Hepatocyte (in vitro differentiated cells): ENCODE data around the gene MAN2A1. TPM values are rescaled to one million over a fixed set of nuclear protein-coding genes. Genes with fewer than 3 reads are reported as not detected.

Experiments
- DNase-seq: peaks from one replicate; pipeline ENCODE4 v3.0.0-alpha.2; 2016; ENCODE audit warnings: low spot score
- H2AFZ ChIP-seq: fragments of 200-600 bp; sonication (generic); 2 replicates; pipeline ENCODE4 v1.6.0; 2016; ENCODE audit warnings: antibody characterized with exemption, mild to moderate bottlenecking
- H3K27ac ChIP-seq: fragments of 200-600 bp; sonication (generic); 2 replicates; pipeline ENCODE4 v1.5.1; 2016; ENCODE audit warnings: mild to moderate bottlenecking
- H3K27me3 ChIP-seq: fragments of 200-600 bp; sonication (generic); 2 replicates; pipeline ENCODE4 v1.6.1; 2016
- H3K36me3 ChIP-seq: fragments of 200-600 bp; sonication (generic); replicated peaks from 2 replicates; pipeline ENCODE4 v1.5.1; 2016; ENCODE audit warnings: low read depth; ENCODE audit not compliant: insufficient read depth
- H3K4me1 ChIP-seq: fragments of 200-600 bp; sonication (generic); 2 replicates; pipeline ENCODE4 v1.5.1; 2016; ENCODE audit warnings: mild to moderate bottlenecking, moderate library complexity; ENCODE audit not compliant: insufficient read depth
- H3K4me2 ChIP-seq: fragments of 200-600 bp; sonication (generic); 2 replicates; pipeline ENCODE4 v1.6.0; 2016
- H3K4me3 ChIP-seq: fragments of 200-600 bp; sonication (generic); 2 replicates; pipeline ENCODE4 v1.5.1; 2016; ENCODE audit warnings: mild to moderate bottlenecking
- H3K79me2 ChIP-seq: fragments of 200-600 bp; sonication (generic); 2 replicates; pipeline ENCODE4 v1.6.0; 2017; ENCODE audit warnings: mild to moderate bottlenecking
- H3K9me2 ChIP-seq: fragments of 200-600 bp; sonication (generic); replicated peaks from 2 replicates; pipeline ENCODE4 v1.6.0; 2017; ENCODE audit warnings: mild to moderate bottlenecking; ENCODE audit not compliant: insufficient read depth
- H3K9me3 ChIP-seq: fragments of 200-600 bp; sonication (generic); 2 replicates; pipeline ENCODE4 v1.5.1; 2016; ENCODE audit warnings: low read depth, mild to moderate bottlenecking
- H4K20me1 ChIP-seq: fragments of 200-600 bp; sonication (generic); 2 replicates; pipeline ENCODE4 v1.6.0; 2016; ENCODE audit warnings: mild to moderate bottlenecking; ENCODE audit not compliant: insufficient read depth, poor library complexity, severe bottlenecking
- CTCF ChIP-seq: fragments of 200-600 bp; sonication (generic); IDR thresholded peaks from 2 replicates; pipeline ENCODE4 v1.5.1; 2016; ENCODE audit warnings: antibody characterized with exemption, mild to moderate bottlenecking; ENCODE audit not compliant: poor library complexity
- EZH2 ChIP-seq: fragments of 200-600 bp; sonication (generic); IDR thresholded peaks from 2 replicates; pipeline ENCODE4 v1.6.1; 2016; ENCODE audit warnings: antibody characterized with exemption, mild to moderate bottlenecking, borderline replicate concordance
- EZH2phosphoT487 ChIP-seq: fragments of 200-600 bp; sonication (generic); IDR thresholded peaks from one replicate; pipeline ENCODE4 v1.6.1; 2018; ENCODE audit warnings: antibody characterized with exemption, mild to moderate bottlenecking, low read depth, moderate library complexity; ENCODE audit not compliant: unreplicated experiment, severe bottlenecking
- WGBS: methylation state at CpG from one replicate; pipeline ENCODE4 v1.1.6; 2016; ENCODE audit warnings: low lambda C conversion rate; ENCODE audit errors: missing lambda C conversion rate; 5-methylcytosine and 5-hydroxymethylcytosine counted together
- polyA plus RNA-seq: library from polyadenylated mRNA; unstranded; fragments of >200 nt; fragmentation: Nextera tagmentation; extraction: Ambion mirVana; gene quantifications from 2 replicates; pipeline ENCODE4 v1.2.1, GENCODE V29; 2016
- total RNA-seq: library from RNA; depleted of rRNA; stranded (reverse); fragments of >200 nt; gene quantifications from 2 replicates; pipeline ENCODE4 v1.2.3, GENCODE V29; 2014

Gene MAN2A1
- total and polyA plus RNA-seq, 2 experiments from 2014 or later: 31.5 to 150 TPM

DNA sequence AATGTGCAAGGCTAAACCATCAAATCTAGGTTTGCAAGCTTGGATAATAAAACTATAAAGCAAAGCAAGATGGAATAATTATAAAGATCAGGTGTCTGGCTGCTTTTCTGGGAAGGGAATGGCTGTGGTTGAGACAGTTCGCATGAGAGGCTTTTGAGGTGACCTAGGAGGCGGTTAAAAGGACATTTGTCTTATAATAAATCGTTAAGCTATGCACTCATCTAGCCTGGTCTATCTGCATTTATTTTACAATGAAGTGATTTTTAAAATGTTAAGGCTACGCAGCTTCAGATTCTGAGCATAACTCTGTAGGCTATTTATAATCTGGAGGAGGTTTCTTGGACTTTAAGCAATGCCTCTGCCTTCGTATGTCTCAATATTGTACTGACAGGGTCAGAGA is 29.4 kb upstream of the MAN2A1 start:
- Histone ChIP-seq H2AFZ (no peak overlapping the region), H4K20me1 (no peaks in the 10 kb centered on the region), H3K4me2 (no peak overlapping the region), H3K9me3 (no peaks in the 10 kb centered on the region), H3K4me3 (no peak overlapping the region), H3K79me2 (no peaks in the 10 kb centered on the region), H3K4me1 (no peaks in the 10 kb centered on the region), H3K27me3 (no peaks in the 10 kb centered on the region), H3K27ac (no peak overlapping the region), H3K36me3 (no peaks in the 10 kb centered on the region), H3K9me2 (no peaks in the 10 kb centered on the region)
- 74% methylated on average over 5 of the region's 5 CpGs for WGBS
- TF ChIP-seq EZH2: no peak
- no peak for TF ChIP-seq CTCF
- TF ChIP-seq EZH2phosphoT487: no peak
- DNase-seq: no peak

- H3K4me2 ChIP-seq: no peak overlapping the region
- H3K79me2 ChIP-seq: no peaks in the 10 kb centered on the region
- no peak overlapping the region for H3K27ac ChIP-seq
- H3K4me3 ChIP-seq: no peak overlapping the region
- TF ChIP-seq EZH2 (no peak), EZH2phosphoT487 (no peak), CTCF (no peak)
- no peak overlapping the region for H2AFZ ChIP-seq
- no peaks in the 10 kb centered on the region for H3K9me2 ChIP-seq
- no peak for DNase-seq
- no peaks in the 10 kb centered on the region for H4K20me1 ChIP-seq
- H3K27me3 ChIP-seq: no peaks in the 10 kb centered on the region
- 98% methylated on average over 5 of the region's 5 CpGs for WGBS
- H3K9me3 ChIP-seq: no peaks in the 10 kb centered on the region
- H3K36me3 ChIP-seq: no peaks in the 10 kb centered on the region
- no peaks in the 10 kb centered on the region for H3K4me1 ChIP-seq
Measured at GRCh38 chr5:109668237-109668636, 21.5 kb upstream of the MAN2A1 start.

GRCh38 chr5:109668668-109669422 is 20.9 kb upstream of the MAN2A1 start:
- Histone ChIP-seq H3K4me1 (no peaks in the 10 kb centered on the region), H3K9me2 (no peaks in the 10 kb centered on the region), H3K79me2 (no peaks in the 10 kb centered on the region), H3K4me2 (no peak overlapping the region), H3K27me3 (no peaks in the 10 kb centered on the region), H3K27ac (no peak overlapping the region), H3K36me3 (no peaks in the 10 kb centered on the region), H2AFZ (no peak overlapping the region), H4K20me1 (no peaks in the 10 kb centered on the region), H3K4me3 (no peak overlapping the region), H3K9me3 (no peaks in the 10 kb centered on the region)
- no peak for DNase-seq
- TF ChIP-seq CTCF: no peak
- TF ChIP-seq EZH2phosphoT487: no peak
- TF ChIP-seq EZH2: no peak
- 73% methylated on average over 4 of the region's 4 CpGs for WGBS
